NCI-H446 treated with DMSO at 0.1 percent for 48 hours (cell line): ENCODE measurements around the gene FAT2.
"Not testable (repeated sequence)": the region's sequence is repeated elsewhere in the genome, so short reads cannot be mapped to it uniquely, and the experiment has no call there.

Experiments used
- DNase-seq: peaks from one replicate; lab custom pipeline; 2025; lab: John Stamatoyannopoulos, UW

Gene FAT2

GRCh38 chr5:151614565-151614964, 23.4 kb upstream of the FAT2 start:
- DNase-seq: no peak

- no peak for DNase-seq
Measured at GRCh38 chr5:151612689-151613427, 21.7 kb upstream of the FAT2 start.

- no peak for DNase-seq
Measured at GRCh38 chr5:151611127-151611775, 20.1 kb upstream of the FAT2 start.

- DNase-seq: no peak
Measured at GRCh38 chr5:151608522-151608921, 17.4 kb upstream of the FAT2 start.

- DNase-seq: no peak
Measured at GRCh38 chr5:151607304-151607703, 16.2 kb upstream of the FAT2 start.

- no peak for DNase-seq
Measured at GRCh38 chr5:151605559-151605958, 14.4 kb upstream of the FAT2 start.

GRCh38 chr5:151602806-151603205, 11.7 kb upstream of the FAT2 start:
- DNase-seq: no peak

- DNase-seq: no peak
Measured at GRCh38 chr5:151601391-151601790, 10.3 kb upstream of the FAT2 start.

- no peak for DNase-seq
Measured at GRCh38 chr5:151600069-151600665, 9.0 kb upstream of the FAT2 start.

- DNase-seq: no peak
Measured at GRCh38 chr5:151598984-151599383, 7.9 kb upstream of the FAT2 start.

- no peak for DNase-seq
Measured at GRCh38 chr5:151598549-151598948, 7.4 kb upstream of the FAT2 start.

- DNase-seq: no peak
Measured at GRCh38 chr5:151597749-151598148, 6.6 kb upstream of the FAT2 start.

GRCh38 chr5:151596828-151597539, 5.9 kb upstream of the FAT2 start:
- DNase-seq: no peak

GRCh38 chr5:151595411-151595826, 4.3 kb upstream of the FAT2 start:
- peak; percentile 80 for DNase-seq

GRCh38 chr5:151592855-151593408, 1.8 kb upstream of the FAT2 start:
- no peak for DNase-seq

- no peak for DNase-seq
Measured at GRCh38 chr5:151589878-151590570, 1.1 kb downstream of the FAT2 start.

- no peak for DNase-seq
Measured at GRCh38 chr5:151587796-151588555, 3.2 kb downstream of the FAT2 start.

GRCh38 chr5:151585970-151586369, 5.2 kb downstream of the FAT2 start:
- DNase-seq: peak; percentile 58

GRCh38 chr5:151585344-151585743, 5.8 kb downstream of the FAT2 start:
- DNase-seq: not testable (repeated sequence)

GRCh38 chr5:151584057-151584937, 6.8 kb downstream of the FAT2 start:
- DNase-seq: no peak
